Adrenal gland (tissue), 12 donors: ENCODE measurements around the gene PLIN3. TPM values are rescaled to one million over a fixed set of nuclear protein-coding genes. Genes with fewer than 3 reads are reported as not detected.
A peak's percentile ranks its signal among the peaks of the same experiment; 100 is the strongest.
"Not testable (repeated sequence)": the region's sequence is repeated elsewhere in the genome, so short reads cannot be mapped to it uniquely, and the experiment has no call there.

Experiments used
- DNase-seq, 7 donors: peaks; one replicate each; pipeline ENCODE4 v3.0.0-alpha.2; 2019 to 2020
- H3K27ac ChIP-seq, 5 donors: fragments of 200-600 bp; sonication (generic) in 4 of 5; 1 replicate in 3 of 5; 2 replicates in 2 of 5; pipeline versions ENCODE4 v1.5.1 to v1.8.0; 2016 to 2020; ENCODE audit warnings: mild to moderate bottlenecking in 1 of 5
- H3K27me3 ChIP-seq: fragments of 200-600 bp; 2 replicates; pipeline ENCODE4 v1.8.0; 2021
- H3K36me3 ChIP-seq, 2 donors: fragments of 200-600 bp; replicated peaks in 1 of 2; 1 replicate in 1 of 2; 2 replicates in 1 of 2; pipeline versions ENCODE4 v1.5.1 to v1.8.0; 2018 to 2022
- H3K4me1 ChIP-seq, 2 donors: fragments of 200-600 bp; replicated peaks in 1 of 2; 1 replicate in 1 of 2; 2 replicates in 1 of 2; pipeline versions ENCODE4 v1.5.1 to v1.8.0; 2018 to 2021
- H3K4me3 ChIP-seq, 4 donors: fragments of 200-600 bp; sonication (generic) in 3 of 4; one replicate each; pipeline ENCODE4 v1.5.1; 2016 to 2018
- H3K9me3 ChIP-seq, 3 donors: fragments of 200-600 bp; sonication (generic) in 1 of 3; replicated peaks in 1 of 3; 1 replicate in 2 of 3; 2 replicates in 1 of 3; pipeline versions ENCODE4 v1.5.1 to v1.8.0; 2016 to 2021
- POLR2A ChIP-seq, 2 donors: fragments of 450-650 bp; IDR thresholded peaks; one replicate each; pipeline ENCODE4 v1.6.1; 2017; ENCODE audit warnings: antibody characterized with exemption in 2 of 2, mild to moderate bottlenecking in 2 of 2, moderate library complexity in 1 of 2
- WGBS, 4 donors: extraction: QIAGEN DNeasy Blood & Tissue Kit in 2 of 4; methylation state at CpG; one replicate each; pipeline versions ENCODE4 v1.1.5 to v1.1.7; 2013 to 2017; 5-methylcytosine and 5-hydroxymethylcytosine counted together
- intact Hi-C, 2 donors: fragments of 100-400 bp; cut with DNase I; formaldehyde crosslinking; loops; one replicate each; pipeline versions ENCODE4 v1.14.1 to v1.15.0; 2022 to 2023
- polyA plus RNA-seq, 3 donors: library from polyadenylated mRNA; stranded (reverse); fragments of 200-250 nt in 2 of 3; fragments of 350-450 nt in 1 of 3; fragmentation: Illumina TruSeq in 1 of 3; extraction: RNeasy Lipid Tissue Mini Kit (QIAGEN cat#74804) in 1 of 3; gene quantifications; one replicate each; pipeline ENCODE4 v1.2.3, GENCODE V29; 2013 to 2014
- total RNA-seq, 9 donors: library from RNA; depleted of rRNA in 4 of 9; stranded (reverse); fragments of >200 nt in 4 of 9; fragments of 120-200 nt in 1 of 9; fragmentation: NEBNext Ultra II Directional in 1 of 9; extraction: Animal tissue kit (Norgen Biotek cat#: 25700) in 1 of 9; gene quantifications; one replicate each; pipeline versions ENCODE4 v1.1.0 to v1.2.4, GENCODE V29; 2013 to 2023
- TF ChIP-seq, protein P1 (sequence below), 6 experiments: fragments of 450-650 bp in 4 of 6; fragments of 200-600 bp in 2 of 6; sonication (generic) in 1 of 6; IDR thresholded peaks; 1 replicate in 5 of 6; 2 replicates in 1 of 6; pipeline versions ENCODE4 v1.5.1 to v1.8.0; 2016 to 2021; ENCODE audit warnings: antibody characterized with exemption in 6 of 6, mild to moderate bottlenecking in 2 of 6, moderate library complexity in 1 of 6
- donor health status: healthy with polysubstance abuse.
- donor health status: Bipolar disorder and iron deficiency.
- donor health status: DM: yes; HTN: yes; CAD: no.
- donor health status: DM: no; HTN: no; CAD: no.
- donor health status: DM: no; HTN: no; CAD: no.
- donor health status: DM: yes; HTN: yes; CAD: no.

PLIN3 gene
- total and polyA plus RNA-seq, 12 donors, result 21.3 to 181 (median 103) TPM

GRCh38 chr19:4794971-4795370 lies 72.5 kb downstream of the PLIN3 start:
- intact Hi-C loops, result no loop called here
- Histone ChIP-seq H3K4me1 (peaks cover 12 to 44% of the 10 kb centered on the region in 2 donors), H3K27me3 (no peaks in the 10 kb centered on the region), H3K36me3 (peaks cover 0 to 22% of the 10 kb centered on the region in 2 donors), H3K27ac (peak overlapping the region in 3 of 5 donors; percentile 60 to 76 (median 73)), H3K4me3 (no peak overlapping the region), H3K9me3 (no peaks in the 10 kb centered on the region)
- WGBS, 4 donors, result 44 to 69% (median 55%) methylated on average over 3 to 11 of the region's 11 CpGs
- DNase-seq, result no peak
- TF ChIP-seq, protein P1, sequence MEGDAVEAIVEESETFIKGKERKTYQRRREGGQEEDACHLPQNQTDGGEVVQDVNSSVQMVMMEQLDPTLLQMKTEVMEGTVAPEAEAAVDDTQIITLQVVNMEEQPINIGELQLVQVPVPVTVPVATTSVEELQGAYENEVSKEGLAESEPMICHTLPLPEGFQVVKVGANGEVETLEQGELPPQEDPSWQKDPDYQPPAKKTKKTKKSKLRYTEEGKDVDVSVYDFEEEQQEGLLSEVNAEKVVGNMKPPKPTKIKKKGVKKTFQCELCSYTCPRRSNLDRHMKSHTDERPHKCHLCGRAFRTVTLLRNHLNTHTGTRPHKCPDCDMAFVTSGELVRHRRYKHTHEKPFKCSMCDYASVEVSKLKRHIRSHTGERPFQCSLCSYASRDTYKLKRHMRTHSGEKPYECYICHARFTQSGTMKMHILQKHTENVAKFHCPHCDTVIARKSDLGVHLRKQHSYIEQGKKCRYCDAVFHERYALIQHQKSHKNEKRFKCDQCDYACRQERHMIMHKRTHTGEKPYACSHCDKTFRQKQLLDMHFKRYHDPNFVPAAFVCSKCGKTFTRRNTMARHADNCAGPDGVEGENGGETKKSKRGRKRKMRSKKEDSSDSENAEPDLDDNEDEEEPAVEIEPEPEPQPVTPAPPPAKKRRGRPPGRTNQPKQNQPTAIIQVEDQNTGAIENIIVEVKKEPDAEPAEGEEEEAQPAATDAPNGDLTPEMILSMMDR (IDR thresholded peaks at IDR 0.05), result no peak
- TF ChIP-seq POLR2A (IDR thresholded peaks at IDR 0.05), result no peak

DNA sequence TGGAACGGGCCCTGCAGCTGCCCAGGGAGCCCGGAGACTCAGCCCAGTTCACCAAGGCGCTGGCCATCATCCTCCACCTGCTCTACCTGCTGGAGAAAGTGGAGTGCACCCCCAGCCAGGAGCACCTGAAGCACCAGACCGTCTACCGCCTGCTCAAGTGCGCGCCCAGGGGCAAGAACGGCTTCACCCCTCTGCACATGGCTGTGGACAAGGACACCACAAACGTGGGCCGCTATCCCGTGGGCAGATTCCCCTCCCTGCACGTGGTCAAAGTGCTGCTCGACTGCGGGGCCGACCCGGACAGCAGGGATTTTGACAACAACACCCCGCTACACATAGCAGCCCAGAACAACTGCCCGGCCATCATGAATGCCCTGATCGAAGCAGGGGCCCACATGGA lies 74.2 kb downstream of the PLIN3 start:
- 71 to 83% (median 77%) methylated on average over 3 to 19 of the region's 19 CpGs for WGBS, 4 donors

DNA sequence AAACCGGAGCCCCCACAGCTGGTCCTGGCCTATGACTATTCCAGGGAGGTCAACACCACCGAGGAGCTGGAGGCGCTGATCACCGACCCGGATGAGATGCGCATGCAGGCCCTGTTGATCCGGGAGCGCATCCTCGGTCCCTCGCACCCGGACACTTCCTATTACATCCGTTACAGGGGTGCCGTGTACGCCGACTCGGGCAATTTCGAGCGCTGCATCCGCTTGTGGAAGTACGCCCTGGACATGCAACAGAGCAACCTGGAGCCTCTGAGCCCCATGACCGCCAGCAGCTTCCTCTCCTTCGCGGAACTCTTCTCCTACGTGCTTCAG lies 74.6 kb downstream of the PLIN3 start:
- 77 to 88% (median 81%) methylated on average over 17 to 24 of the region's 24 CpGs for WGBS, 4 donors
- Histone ChIP-seq H3K27ac (peak overlapping the region in 1 of 5 donors; percentile 97), H3K4me3 (peak overlapping the region in 1 of 4 donors; percentile 89), H3K36me3 (peaks cover 0 to 22% of the 10 kb centered on the region in 2 donors), H3K4me1 (peaks cover 12 to 44% of the 10 kb centered on the region in 2 donors)
- peak in 2 of 7 donors; percentile 50 to 65 for DNase-seq
- intact Hi-C loops, H3K9me3 ChIP-seq, H3K27me3 ChIP-seq: not testable (repeated sequence)

More for the DNA sequence above, 74.2 kb downstream of the PLIN3 start:
- H3K36me3 ChIP-seq, result peaks cover 0 to 22% of the 10 kb centered on the region in 2 donors
- H3K4me3 ChIP-seq, H3K9me3 ChIP-seq, DNase-seq, H3K27me3 ChIP-seq, H3K27ac ChIP-seq, intact Hi-C loops: not testable (repeated sequence)
- peaks cover 12 to 44% of the 10 kb centered on the region in 2 donors for H3K4me1 ChIP-seq

- 8 to 100% (median 9%) methylated on average over 3 to 75 of the region's 75 CpGs; no CpG with 5 or more reads in 1 of the 4 donors for WGBS, 4 donors
- H3K27ac ChIP-seq, result peak overlapping the region; percentile 85 to 97 (median 92)
- intact Hi-C loops, H3K27me3 ChIP-seq, H3K9me3 ChIP-seq: not testable (repeated sequence)
- peak in 2 of 7 donors; percentile 30 to 44 for DNase-seq
- H3K4me3 ChIP-seq, result peak overlapping the region; percentile 28 to 98 (median 82)
- peaks cover 0 to 22% of the 10 kb centered on the region in 2 donors for H3K36me3 ChIP-seq
- H3K4me1 ChIP-seq, result peaks cover 12 to 44% of the 10 kb centered on the region in 2 donors
These were observed 75.2 kb downstream of the PLIN3 start for GRCh38 chr19:4792019-4792865.

DNA sequence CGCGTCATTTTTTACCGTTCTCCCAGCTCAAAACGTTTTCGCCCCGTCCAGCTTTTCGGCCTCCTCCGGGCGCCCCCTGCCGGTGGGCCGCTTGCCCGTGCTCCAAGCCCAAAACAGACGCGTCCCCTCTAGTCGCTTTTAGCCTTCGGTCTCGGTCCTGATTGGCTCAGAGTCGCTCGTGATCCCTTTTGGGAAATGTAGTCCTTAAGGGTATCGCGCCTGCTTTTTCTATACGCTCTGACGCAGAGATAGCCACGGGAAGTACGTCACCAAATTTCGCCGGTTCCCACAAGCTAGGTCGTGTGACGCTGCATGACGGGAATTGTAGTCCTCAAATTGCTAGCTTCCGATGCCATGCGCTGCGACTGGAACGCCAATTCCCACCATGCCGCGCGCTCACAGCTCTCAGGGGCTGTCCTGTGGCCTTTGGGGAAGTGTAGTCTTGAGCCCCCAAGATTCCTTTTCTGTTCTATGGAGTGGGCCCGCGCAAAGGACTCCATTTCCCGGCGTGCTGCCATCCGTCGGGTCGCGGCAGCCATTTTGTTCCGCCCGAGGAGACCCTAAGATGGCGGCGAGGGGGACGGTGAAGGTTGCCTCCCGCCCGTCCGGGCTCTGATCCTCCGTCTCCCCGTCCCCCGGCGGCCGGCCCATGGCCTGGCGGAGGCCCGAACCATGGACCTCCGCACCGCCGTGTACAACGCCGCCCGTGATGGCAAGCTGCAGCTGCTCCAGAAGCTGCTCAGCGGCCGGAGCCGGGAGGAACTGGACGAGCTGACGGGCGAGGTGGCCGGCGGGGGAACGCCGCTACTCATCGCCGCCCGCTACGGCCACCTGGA lies 76.1 kb downstream of the PLIN3 start, which contains the start of gene FEM1A:
Gene FEM1A, plus strand, starts transcription at position 552 of the 836 bp plus-strand sequence. Its CDS starts 121 bp downstream, at position 673.
- Histone ChIP-seq H3K4me3 (peak within 1 kb of the TSS; percentile 28 to 98 (median 82)), H3K27ac (peak within 1 kb of the TSS; percentile 85 to 97 (median 92)), H3K4me1 (peaks cover 12 to 43% of the 10 kb centered on the region in 2 donors), H3K36me3 (peaks cover 0 to 19% of the 10 kb centered on the region in 2 donors), H3K9me3 (no peaks in the 10 kb centered on the region), H3K27me3 (no peaks in the 10 kb centered on the region)
- DNase-seq, result peak; percentile 99 to 100 (median 100)
- 0 to 1% (median 0%) methylated on average over 22 to 80 of the region's 80 CpGs for WGBS, 4 donors
- intact Hi-C loops, result no loop called here
- TF ChIP-seq POLR2A (IDR thresholded peaks at IDR 0.05), result peak; percentile 52 to 58
- TF ChIP-seq, protein P1 (IDR thresholded peaks at IDR 0.05), result peak; percentile 95 to 100 (median 99)

Other genes with a start within 250 kb of the PLIN3 start
- gene TNFAIP8L1, start 228.2 kb downstream of the PLIN3 start, total RNA-seq, result 1 to 10 TPM; 2.6 to 8.1 (median 5.4) TPM
- 10 to 100 TPM in 1 of 3 donors, 1 to 10 TPM in 2; 2.6 to 13.8 (median 5.8) TPM for gene TNFAIP8L1, start 228.2 kb downstream of the PLIN3 start, polyA plus RNA-seq
- 100 to 1,000 TPM in 2 of 9 donors, 10 to 100 TPM in 7; 52.1 to 159 (median 74.9) TPM for gene MYDGF, start 197.3 kb downstream of the PLIN3 start, total RNA-seq
- 10 to 100 TPM; 35.9 to 86.9 (median 76.1) TPM for gene MYDGF, start 197.3 kb downstream of the PLIN3 start, polyA plus RNA-seq
- 100 to 1,000 TPM in 1 of 9 donors, 10 to 100 TPM in 7, 1 to 10 TPM in 1; 9.5 to 117 (median 50.2) TPM for gene DPP9, start 143.8 kb downstream of the PLIN3 start, total RNA-seq
- gene DPP9, start 143.8 kb downstream of the PLIN3 start, polyA plus RNA-seq, result 10 to 100 TPM; 14.6 to 56.3 (median 32.1) TPM
- 10 to 100 TPM; 11.0 to 25.8 (median 17.8) TPM for gene FEM1A, start 75.9 kb downstream of the PLIN3 start, total RNA-seq
- gene FEM1A, start 75.9 kb downstream of the PLIN3 start, polyA plus RNA-seq, result 1 to 10 TPM; 3.6 to 5.9 (median 4.3) TPM
- gene TICAM1, start 36.0 kb downstream of the PLIN3 start, total RNA-seq, result 10 to 100 TPM in 1 of 9 donors, 1 to 10 TPM in 7, under 1 TPM in 1; 0.61 to 12.0 (median 6.7) TPM
- 1 to 10 TPM; 1.9 to 9.3 (median 7.4) TPM for gene TICAM1, start 36.0 kb downstream of the PLIN3 start, polyA plus RNA-seq
- gene ARRDC5, start 35.2 kb upstream of the PLIN3 start, total RNA-seq, result under 1 TPM in 8 of 9 donors, not detected in 1; 0.06 to 0.69 (median 0.20) TPM
- gene ARRDC5, start 35.2 kb upstream of the PLIN3 start, polyA plus RNA-seq, result 1 to 10 TPM in 1 of 3 donors, under 1 TPM in 1, not detected in 1; 0.27 to 1.1 TPM
- 10 to 100 TPM in 1 of 9 donors, 1 to 10 TPM in 5, under 1 TPM in 3; 0.87 to 11.0 (median 1.2) TPM for gene UHRF1, start 41.8 kb upstream of the PLIN3 start, total RNA-seq
- 1 to 10 TPM in 1 of 3 donors, under 1 TPM in 2; 0.56 to 1.2 (median 0.88) TPM for gene UHRF1, start 41.8 kb upstream of the PLIN3 start, polyA plus RNA-seq
- gene KDM4B, start 101.4 kb upstream of the PLIN3 start, total RNA-seq, result 10 to 100 TPM in 8 of 9 donors, 1 to 10 TPM in 1; 9.8 to 65.1 (median 47.5) TPM
- gene KDM4B, start 101.4 kb upstream of the PLIN3 start, polyA plus RNA-seq, result 10 to 100 TPM; 11.4 to 46.6 (median 23.5) TPM